DOHH2 (cell line): ENCODE measurements around the gene C2CD4D.

Experiments used
- H3F3A ChIP-seq: fragments of 200-600 bp; sonication (generic), shearing (Covaris generic); 2 replicates; pipeline ENCODE4 v1.6.0; 2016; ENCODE audit warnings: antibody characterized with exemption, mild to moderate bottlenecking; ENCODE audit not compliant: control insufficient read depth, insufficient read depth
- H3K27ac ChIP-seq: fragments of 200-600 bp; sonication (generic); 2 replicates; pipeline ENCODE4 v1.5.1; 2014; ENCODE audit warnings: low read depth, mild to moderate bottlenecking, low read length, moderate library complexity
- H3K27me3 ChIP-seq: fragments of 200-600 bp; sonication (generic); 2 replicates; pipeline ENCODE4 v1.6.1; 2014; ENCODE audit warnings: mild to moderate bottlenecking, low read length, mixed read lengths; ENCODE audit not compliant: control insufficient read depth
- H3K36me3 ChIP-seq: fragments of 200-600 bp; sonication (generic); 2 replicates; pipeline ENCODE4 v1.6.1; 2014; ENCODE audit warnings: mild to moderate bottlenecking, low read length, moderate library complexity, mixed read lengths; ENCODE audit not compliant: control insufficient read depth
- H3K4me1 ChIP-seq: fragments of 200-600 bp; sonication (generic); 2 replicates; pipeline ENCODE4 v1.6.1; 2014; ENCODE audit warnings: mild to moderate bottlenecking, low read length, mixed read lengths; ENCODE audit not compliant: control insufficient read depth
- H3K4me2 ChIP-seq: fragments of 200-600 bp; sonication (generic); 2 replicates; pipeline ENCODE4 v1.6.0; 2014; ENCODE audit warnings: mild to moderate bottlenecking, low read length, moderate library complexity
- H3K4me3 ChIP-seq: fragments of 200-600 bp; sonication (generic); 2 replicates; pipeline ENCODE4 v1.5.1; 2014; ENCODE audit warnings: mild to moderate bottlenecking, low read length, mixed read lengths
- H3K79me2 ChIP-seq: fragments of 200-600 bp; sonication (generic); 2 replicates; pipeline ENCODE4 v1.6.1; 2014; ENCODE audit warnings: mild to moderate bottlenecking, low read length, mixed read lengths; ENCODE audit not compliant: control insufficient read depth
- H3K9me2 ChIP-seq: fragments of 200-600 bp; sonication (generic); replicated peaks from 2 replicates; pipeline ENCODE4 v1.6.1; 2014; ENCODE audit warnings: mild to moderate bottlenecking, low read length, mixed read lengths; ENCODE audit not compliant: control insufficient read depth
- H3K9me3 ChIP-seq: fragments of 200-600 bp; sonication (generic); 2 replicates; pipeline ENCODE4 v1.6.1; 2014; ENCODE audit warnings: antibody characterized with exemption, low read length, mixed read lengths; ENCODE audit not compliant: control insufficient read depth, insufficient read depth
- H4K20me1 ChIP-seq: fragments of 200-600 bp; sonication (generic); 2 replicates; pipeline ENCODE4 v1.6.0; 2014; ENCODE audit warnings: low read depth, mild to moderate bottlenecking, antibody characterized with exemption, low read length, moderate library complexity; ENCODE audit not compliant: control insufficient read depth, insufficient read depth
- EZH2phosphoT487 ChIP-seq: fragments of 200-600 bp; sonication (generic); IDR thresholded peaks from 2 replicates; pipeline ENCODE4 v1.6.1; 2017; ENCODE audit warnings: borderline replicate concordance, mild to moderate bottlenecking, antibody characterized with exemption, low read length, moderate library complexity, mixed read lengths
- TF ChIP-seq, protein P1 (sequence below): fragments of 200-600 bp; sonication (generic); IDR thresholded peaks from one replicate; pipeline ENCODE4 v1.5.1; 2014; ENCODE audit warnings: antibody characterized with exemption, mild to moderate bottlenecking, low read depth, low read length; ENCODE audit not compliant: poor library complexity, severe bottlenecking

Gene C2CD4D

GRCh38 chr1:151839457-151840403 is at the start of gene C2CD4D:
Gene C2CD4D, minus strand, starts transcription at chr1:151839820. Its CDS starts 831 bp downstream, at chr1:151838989.
- H3K27ac ChIP-seq = no peak within 1 kb of the TSS
- no peaks in the 10 kb centered on the region for H3K9me2 ChIP-seq
- no peaks in the 10 kb centered on the region for H3K79me2 ChIP-seq
- H3K9me3 ChIP-seq = no peaks in the 10 kb centered on the region
- TF ChIP-seq EZH2phosphoT487 = no peak
- TF ChIP-seq, protein P1, sequence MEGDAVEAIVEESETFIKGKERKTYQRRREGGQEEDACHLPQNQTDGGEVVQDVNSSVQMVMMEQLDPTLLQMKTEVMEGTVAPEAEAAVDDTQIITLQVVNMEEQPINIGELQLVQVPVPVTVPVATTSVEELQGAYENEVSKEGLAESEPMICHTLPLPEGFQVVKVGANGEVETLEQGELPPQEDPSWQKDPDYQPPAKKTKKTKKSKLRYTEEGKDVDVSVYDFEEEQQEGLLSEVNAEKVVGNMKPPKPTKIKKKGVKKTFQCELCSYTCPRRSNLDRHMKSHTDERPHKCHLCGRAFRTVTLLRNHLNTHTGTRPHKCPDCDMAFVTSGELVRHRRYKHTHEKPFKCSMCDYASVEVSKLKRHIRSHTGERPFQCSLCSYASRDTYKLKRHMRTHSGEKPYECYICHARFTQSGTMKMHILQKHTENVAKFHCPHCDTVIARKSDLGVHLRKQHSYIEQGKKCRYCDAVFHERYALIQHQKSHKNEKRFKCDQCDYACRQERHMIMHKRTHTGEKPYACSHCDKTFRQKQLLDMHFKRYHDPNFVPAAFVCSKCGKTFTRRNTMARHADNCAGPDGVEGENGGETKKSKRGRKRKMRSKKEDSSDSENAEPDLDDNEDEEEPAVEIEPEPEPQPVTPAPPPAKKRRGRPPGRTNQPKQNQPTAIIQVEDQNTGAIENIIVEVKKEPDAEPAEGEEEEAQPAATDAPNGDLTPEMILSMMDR = no peak
- H4K20me1 ChIP-seq = no peaks in the 10 kb centered on the region
- peaks cover 47% of the 10 kb centered on the region for H3K4me1 ChIP-seq
- 0 out of 2 replicates have a peak, but pooled peaks cover 6% of the 10 kb centered on the region for H3F3A ChIP-seq
- H3K4me3 ChIP-seq = peak within 1 kb of the TSS; percentile 48
- H3K27me3 ChIP-seq = peaks cover 50% of the 10 kb centered on the region
- peak within 1 kb of the TSS; percentile 55 for H3K4me2 ChIP-seq
- no peaks in the 10 kb centered on the region for H3K36me3 ChIP-seq

DNA sequence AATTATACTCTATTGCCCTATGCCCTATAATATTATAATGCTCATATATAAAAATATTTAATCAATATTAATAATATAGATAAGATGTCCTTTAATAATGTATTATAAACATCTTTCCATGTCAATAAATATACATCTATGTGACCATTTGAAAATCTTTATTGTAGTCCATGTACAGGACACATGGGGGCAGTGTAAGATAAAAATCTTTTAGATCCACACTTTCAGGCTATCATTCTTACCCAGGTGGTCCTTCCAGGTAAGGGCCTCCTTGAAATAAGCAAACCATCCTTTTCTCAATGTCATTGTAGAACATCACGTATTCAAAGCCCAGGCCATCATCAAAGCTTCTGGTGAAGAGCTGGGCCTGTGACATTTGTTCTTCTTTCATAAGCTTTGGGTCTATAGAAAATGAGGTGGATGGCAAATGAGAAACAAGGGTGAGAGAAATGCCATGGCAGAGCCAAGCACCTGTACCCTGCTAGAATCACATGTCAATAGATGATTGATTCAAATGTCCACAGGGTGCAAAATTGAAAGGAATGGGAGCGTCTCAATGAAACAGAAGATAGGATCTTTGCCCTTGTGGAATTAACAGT is 49.5 kb upstream of the C2CD4D start:
- Histone ChIP-seq H3K4me2 (no peak overlapping the region), H3K9me2 (no peaks in the 10 kb centered on the region), H3K27ac (no peak overlapping the region), H3K27me3 (no peaks in the 10 kb centered on the region), H3K4me3 (no peak overlapping the region), H3K9me3 (0 out of 2 replicates have a peak, but pooled peaks cover 4% of the 10 kb centered on the region), H3K79me2 (no peaks in the 10 kb centered on the region), H4K20me1 (no peaks in the 10 kb centered on the region), H3K4me1 (peaks cover 12% of the 10 kb centered on the region), H3F3A (no peaks in the 10 kb centered on the region), H3K36me3 (peaks cover 68% of the 10 kb centered on the region)
- no peak for TF ChIP-seq EZH2phosphoT487
- TF ChIP-seq, protein P1 = peak; percentile 51

GRCh38 chr1:151887028-151887427 is 47.4 kb upstream of the C2CD4D start:
- H3K9me3 ChIP-seq = 0 out of 2 replicates have a peak, but pooled peaks cover 4% of the 10 kb centered on the region
- H4K20me1 ChIP-seq = no peaks in the 10 kb centered on the region
- no peaks in the 10 kb centered on the region for H3K79me2 ChIP-seq
- peaks cover 12% of the 10 kb centered on the region for H3K4me1 ChIP-seq
- no peak overlapping the region for H3K27ac ChIP-seq
- H3K4me2 ChIP-seq = no peak overlapping the region
- peaks cover 57% of the 10 kb centered on the region for H3K36me3 ChIP-seq
- no peaks in the 10 kb centered on the region for H3F3A ChIP-seq
- no peaks in the 10 kb centered on the region for H3K27me3 ChIP-seq
- no peak overlapping the region for H3K4me3 ChIP-seq
- no peaks in the 10 kb centered on the region for H3K9me2 ChIP-seq
- no peak for TF ChIP-seq EZH2phosphoT487
- TF ChIP-seq, protein P1 = no peak
